ENCODE data around the gene CBX6.

- TF ChIP-seq EZH2phosphoT487 (IDR thresholded peaks at IDR 0.05; ENCODE audit: borderline replicate concordance, low read depth, low read length) (no peak), CTCF (conservative IDR thresholded peaks at IDR 0.05; ENCODE audit: low read length) (no peak)
Observed at GRCh38 chr22:38860283-38861169, 11.5 kb downstream of the CBX6 start.

Measured in OCI-LY7 (cell line).